OCI-LY3 (cell line): Measurements from ENCODE around the gene TARBP2.

Experiments used
- CTCF ChIP-seq: fragments of 200-600, 300-600 bp; sonication (generic); IDR thresholded peaks from 2 replicates; pipeline ENCODE4 v1.5.1; 2014; ENCODE audit warnings: antibody characterized with exemption, low read length, low read depth
- EZH2phosphoT487 ChIP-seq: fragments of 200-600 bp; shearing (Covaris generic); IDR thresholded peaks from 2 replicates; pipeline ENCODE4 v1.6.1; 2018; ENCODE audit warnings: antibody characterized with exemption, mixed run types, low read depth

- TF ChIP-seq CTCF (no peak), EZH2phosphoT487 (no peak)
Observed at GRCh38 chr12:53482626-53483168, 18.4 kb upstream of the TARBP2 start.
